HG03095 (cell line): ENCODE measurements around the gene ACSM2B.
"Not testable (repeated sequence)": the region's sequence is repeated elsewhere in the genome, so short reads cannot be mapped to it uniquely, and the experiment has no call there.

Experiments used
- ATAC-seq: cut with Tn5 transposase; IDR thresholded peaks from one replicate; pipeline ENCODE4 v1.9.1; 2021; ENCODE audit warnings: moderate library complexity; ENCODE audit not compliant: unreplicated experiment

The ACSM2B gene, protein sequence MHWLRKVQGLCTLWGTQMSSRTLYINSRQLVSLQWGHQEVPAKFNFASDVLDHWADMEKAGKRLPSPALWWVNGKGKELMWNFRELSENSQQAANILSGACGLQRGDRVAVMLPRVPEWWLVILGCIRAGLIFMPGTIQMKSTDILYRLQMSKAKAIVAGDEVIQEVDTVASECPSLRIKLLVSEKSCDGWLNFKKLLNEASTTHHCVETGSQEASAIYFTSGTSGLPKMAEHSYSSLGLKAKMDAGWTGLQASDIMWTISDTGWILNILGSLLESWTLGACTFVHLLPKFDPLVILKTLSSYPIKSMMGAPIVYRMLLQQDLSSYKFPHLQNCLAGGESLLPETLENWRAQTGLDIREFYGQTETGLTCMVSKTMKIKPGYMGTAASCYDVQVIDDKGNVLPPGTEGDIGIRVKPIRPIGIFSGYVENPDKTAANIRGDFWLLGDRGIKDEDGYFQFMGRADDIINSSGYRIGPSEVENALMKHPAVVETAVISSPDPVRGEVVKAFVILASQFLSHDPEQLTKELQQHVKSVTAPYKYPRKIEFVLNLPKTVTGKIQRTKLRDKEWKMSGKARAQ

DNA sequence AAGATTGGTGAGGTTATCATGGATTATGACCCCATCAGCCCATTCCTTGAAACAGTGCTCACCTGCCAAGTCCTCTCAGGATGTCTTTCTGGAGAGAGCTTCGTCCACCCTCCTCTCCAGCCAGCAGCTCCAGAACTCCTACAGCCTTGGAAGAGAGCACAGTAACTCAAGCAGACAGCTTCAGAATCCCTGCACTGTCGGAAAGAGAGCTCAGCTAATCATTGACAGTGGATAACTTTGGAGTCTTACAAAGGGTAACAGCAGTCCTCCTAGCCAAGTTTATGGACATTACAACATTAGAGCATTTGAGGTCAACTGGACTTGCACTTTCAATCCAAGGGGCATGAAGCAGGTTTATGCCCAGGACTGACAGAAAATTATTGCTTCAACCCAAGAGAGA, at the start of gene ACSM2B:
Gene ACSM2B (minus strand): TSS at position 223 of the 400 bp plus-strand sequence. CDS start 11,522 bp downstream, outside the sequence.
- ATAC-seq = not testable (repeated sequence)

DNA sequence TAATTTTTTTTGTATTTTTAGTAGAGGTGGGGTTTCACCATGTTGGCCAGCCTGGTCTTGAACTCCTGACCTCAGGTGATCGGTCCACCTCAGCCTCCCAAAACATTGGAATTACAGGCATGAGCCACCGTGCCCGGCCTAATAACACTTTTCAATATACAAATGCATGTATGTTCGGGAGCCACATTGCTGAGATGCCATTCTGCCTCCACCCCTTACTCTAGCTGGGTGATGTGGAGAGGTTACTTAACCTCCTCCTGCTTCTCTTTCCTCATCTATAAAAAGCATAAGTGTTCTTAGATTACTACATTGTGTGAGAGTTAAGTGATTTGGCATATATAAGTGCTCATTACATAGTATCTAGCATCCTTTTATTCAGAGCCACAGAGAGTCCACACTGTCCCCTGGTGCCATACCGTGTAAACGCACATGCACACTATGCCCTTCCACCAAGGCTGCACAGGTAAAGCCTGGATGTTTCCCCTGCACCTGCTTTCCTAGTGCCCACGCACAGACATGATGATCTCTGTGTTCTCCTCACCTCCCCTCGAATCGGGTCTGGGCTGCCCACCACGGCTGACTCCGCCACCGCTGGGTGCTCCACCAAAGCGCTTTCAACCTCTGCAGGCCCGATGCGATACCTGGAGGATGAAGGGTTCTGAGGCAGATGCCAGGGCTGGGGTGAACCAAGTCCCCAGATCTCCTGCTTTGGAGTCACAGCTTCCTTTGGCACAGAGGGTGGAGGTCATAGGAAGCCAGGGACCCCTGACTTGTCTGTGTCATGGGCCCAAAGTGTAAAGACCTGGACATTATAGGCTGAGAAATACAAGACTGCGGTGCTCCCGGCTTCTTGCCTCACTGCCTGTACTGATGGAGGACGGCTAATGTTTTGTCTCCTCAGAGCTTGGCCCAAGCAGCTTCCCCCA, 49.0 kb upstream of the ACSM2B start:
- no peak for ATAC-seq

DNA sequence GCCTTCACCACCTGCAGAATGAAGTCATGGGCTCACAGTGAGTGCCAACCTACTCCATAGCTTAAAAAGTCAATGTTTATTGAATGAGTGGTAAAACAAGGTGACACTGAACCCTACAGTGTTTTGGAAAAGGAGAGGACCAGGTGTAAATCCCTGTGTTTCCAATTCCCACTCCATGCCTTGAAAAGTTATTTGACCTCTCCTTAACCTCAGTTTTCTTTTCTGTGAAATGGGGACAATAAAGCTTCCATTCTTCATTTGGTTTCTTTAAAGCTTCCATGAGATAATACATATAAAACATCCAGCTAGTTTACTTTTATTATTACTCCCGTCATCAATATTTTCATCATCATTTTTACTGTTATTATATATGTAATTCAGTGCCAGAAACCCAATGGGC, 48.0 kb upstream of the ACSM2B start:
- ATAC-seq = no peak

- no peak for ATAC-seq
Observed at GRCh38 chr16:20622498-20622870, 46.3 kb upstream of the ACSM2B start.

- ATAC-seq = no peak
Observed at GRCh38 chr16:20621406-20621805, 45.2 kb upstream of the ACSM2B start.

GRCh38 chr16:20620770-20621169, 44.6 kb upstream of the ACSM2B start:
- no peak for ATAC-seq

GRCh38 chr16:20620003-20620402, 43.8 kb upstream of the ACSM2B start:
- ATAC-seq = no peak

GRCh38 chr16:20617271-20617670, 41.1 kb upstream of the ACSM2B start:
- ATAC-seq = no peak

- no peak for ATAC-seq
Observed at GRCh38 chr16:20614186-20615141, 38.3 kb upstream of the ACSM2B start.

GRCh38 chr16:20613481-20614185, 37.5 kb upstream of the ACSM2B start:
- ATAC-seq = no peak

DNA sequence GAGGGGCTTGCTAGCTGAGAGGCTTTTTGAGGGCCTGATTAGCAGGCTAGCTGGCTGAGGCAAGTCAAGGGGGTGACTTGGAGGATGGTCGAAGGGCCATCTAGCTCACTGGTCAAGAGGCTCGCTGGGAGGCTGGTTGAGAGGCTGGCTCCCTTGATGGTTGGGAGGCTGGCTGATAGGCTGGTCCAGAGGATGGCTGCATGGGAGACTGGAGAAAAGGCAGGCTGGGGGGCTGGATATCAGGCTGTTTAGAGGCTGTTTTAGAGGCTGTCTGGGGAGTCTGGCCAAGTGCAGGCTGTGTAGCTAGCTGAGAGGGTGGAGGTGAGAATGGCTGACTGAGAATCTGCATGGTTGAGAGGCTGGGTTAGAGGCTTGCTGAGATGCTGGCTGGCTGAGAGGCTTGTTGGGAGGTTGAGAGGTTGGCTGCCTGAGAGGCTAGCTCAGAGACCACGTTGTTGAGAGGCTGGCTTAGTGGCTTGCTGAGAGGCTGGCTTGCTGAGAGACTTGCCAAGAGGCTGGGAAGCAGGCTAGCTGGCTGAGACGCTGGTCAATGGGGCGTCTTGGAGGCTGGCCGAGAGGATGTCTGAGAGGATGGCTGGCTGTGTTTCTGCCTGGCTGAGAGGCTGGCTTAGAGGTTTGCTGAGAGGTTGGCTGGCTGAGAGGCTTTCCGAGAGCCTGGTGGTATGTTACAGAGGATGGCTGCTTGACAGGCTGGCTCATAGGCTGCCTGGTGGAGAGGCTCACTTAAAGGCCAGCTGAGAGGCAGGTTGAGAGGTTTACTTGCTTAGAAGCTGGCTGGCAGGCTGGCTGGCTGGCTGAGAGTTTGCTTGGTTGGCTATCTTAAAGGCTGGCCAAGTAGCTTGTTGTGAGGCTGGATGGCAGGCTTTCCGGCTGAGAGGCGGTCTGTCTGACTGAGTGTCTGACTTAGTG, 36.6 kb upstream of the ACSM2B start:
- no peak for ATAC-seq

DNA sequence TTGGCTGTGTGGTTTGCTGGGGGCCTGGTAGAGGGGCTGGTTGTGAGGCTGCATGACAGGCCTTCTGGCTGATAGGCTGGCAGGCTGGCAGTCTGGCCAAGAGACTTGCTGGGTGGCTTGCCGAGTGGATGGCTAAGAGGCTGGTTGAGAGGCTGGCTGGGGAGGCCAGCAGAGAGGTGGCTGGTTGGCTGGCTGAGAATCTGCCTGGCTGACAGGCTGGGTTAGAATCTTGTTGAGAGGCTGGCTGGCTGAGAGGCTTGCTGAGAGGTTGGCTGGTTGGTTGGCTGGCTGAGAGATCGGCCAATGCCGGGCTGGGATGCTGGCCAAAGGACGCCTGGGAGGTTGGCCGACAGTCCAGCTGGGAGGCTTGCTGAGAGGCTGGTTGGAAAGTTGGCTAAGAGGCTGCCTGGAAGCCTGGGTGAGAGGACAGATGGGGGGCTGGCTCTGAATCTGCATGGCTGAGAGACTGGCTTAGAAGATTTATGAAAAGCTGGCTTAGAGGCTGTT, 35.9 kb upstream of the ACSM2B start:
- no peak for ATAC-seq

DNA sequence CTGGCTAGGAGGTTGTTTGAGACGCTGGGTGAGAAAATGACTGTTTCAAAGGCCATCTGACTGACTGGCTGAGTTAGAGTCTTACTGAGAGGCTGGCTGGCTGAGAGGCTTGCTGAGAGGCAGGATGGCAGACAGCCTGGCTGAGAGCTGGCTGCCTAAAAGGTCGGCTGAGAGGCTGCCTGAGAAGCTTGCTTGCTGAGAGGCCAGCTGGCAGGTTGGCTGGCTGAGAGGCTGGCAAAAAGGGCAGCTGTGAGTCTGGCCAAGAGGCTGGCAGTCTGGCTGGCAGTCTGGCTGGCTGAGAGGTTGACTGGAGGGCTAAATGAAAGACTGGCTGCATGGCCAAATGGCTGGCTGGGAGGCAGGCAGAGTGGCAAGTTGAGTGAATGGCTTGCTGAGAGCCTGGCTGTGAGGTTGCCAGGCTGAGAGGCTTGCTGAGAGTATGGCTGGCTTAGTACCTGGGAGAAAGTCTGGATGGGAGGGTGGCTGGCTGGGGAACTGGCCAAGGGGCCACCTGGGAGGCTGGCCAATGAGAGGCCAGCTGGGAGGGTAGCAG, 35.3 kb upstream of the ACSM2B start:
- no peak for ATAC-seq

DNA sequence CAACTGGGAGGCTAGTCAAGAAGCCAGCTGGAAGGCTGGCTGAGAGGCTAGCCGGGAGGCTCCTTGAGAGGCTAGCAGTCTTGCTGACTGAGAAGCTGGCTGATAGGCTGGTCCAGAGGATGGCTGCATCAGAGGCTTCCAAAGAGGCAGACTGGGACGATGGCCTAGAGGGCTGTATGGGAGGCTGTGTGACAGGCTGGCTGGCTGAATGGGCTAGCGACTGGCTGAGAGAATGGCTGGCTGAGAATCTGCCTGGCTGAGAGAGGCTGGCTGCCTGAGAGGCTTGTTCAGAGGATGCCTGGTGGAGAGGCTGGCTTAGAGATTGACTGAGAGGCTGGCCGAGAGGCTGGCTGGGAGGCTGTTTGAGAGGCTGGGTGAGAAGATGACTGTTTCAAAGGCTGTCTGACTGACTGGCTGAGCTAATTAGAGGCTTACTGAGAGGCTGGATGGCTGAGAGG, 34.8 kb upstream of the ACSM2B start:
- ATAC-seq = no peak

- no peak for ATAC-seq
Observed at GRCh38 chr16:20610211-20610891, 34.2 kb upstream of the ACSM2B start.

- not testable (repeated sequence) for ATAC-seq
Observed at GRCh38 chr16:20602205-20602604, 26.0 kb upstream of the ACSM2B start.

DNA sequence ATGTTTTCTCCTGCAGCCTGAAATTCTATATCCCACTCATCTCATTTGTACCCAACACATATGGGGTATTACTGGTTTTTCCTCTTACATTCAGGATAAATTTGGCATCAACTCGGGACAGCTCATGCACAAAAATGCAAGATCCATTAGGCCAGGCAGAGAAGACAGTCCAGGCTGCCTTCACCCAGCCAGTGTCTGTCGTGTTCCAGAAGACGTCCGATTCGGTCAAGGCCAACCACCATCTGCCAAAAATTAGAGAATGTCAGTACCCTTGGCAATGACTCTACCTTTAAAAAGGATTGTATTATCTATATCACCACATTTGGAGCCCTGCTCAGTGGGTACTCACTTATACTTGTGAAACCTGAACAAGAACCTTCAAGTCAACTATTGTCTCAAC, 23.3 kb upstream of the ACSM2B start:
- ATAC-seq = not testable (repeated sequence)
